ENCODE measurements around the gene ATP5F1E. TPM values are rescaled to one million over a fixed set of nuclear protein-coding genes. Genes with fewer than 3 reads are reported as not detected.
A peak's percentile ranks its signal among the peaks of the same experiment; 100 is the strongest.
"Not testable (repeated sequence)": the region's sequence is repeated elsewhere in the genome, so short reads cannot be mapped to it uniquely, and the experiment has no call there.

The ATP5F1E gene
- total RNA-seq, 8 experiments from 2014 or later: 34.5 to 94.0 (median 69.8) TPM

DNA sequence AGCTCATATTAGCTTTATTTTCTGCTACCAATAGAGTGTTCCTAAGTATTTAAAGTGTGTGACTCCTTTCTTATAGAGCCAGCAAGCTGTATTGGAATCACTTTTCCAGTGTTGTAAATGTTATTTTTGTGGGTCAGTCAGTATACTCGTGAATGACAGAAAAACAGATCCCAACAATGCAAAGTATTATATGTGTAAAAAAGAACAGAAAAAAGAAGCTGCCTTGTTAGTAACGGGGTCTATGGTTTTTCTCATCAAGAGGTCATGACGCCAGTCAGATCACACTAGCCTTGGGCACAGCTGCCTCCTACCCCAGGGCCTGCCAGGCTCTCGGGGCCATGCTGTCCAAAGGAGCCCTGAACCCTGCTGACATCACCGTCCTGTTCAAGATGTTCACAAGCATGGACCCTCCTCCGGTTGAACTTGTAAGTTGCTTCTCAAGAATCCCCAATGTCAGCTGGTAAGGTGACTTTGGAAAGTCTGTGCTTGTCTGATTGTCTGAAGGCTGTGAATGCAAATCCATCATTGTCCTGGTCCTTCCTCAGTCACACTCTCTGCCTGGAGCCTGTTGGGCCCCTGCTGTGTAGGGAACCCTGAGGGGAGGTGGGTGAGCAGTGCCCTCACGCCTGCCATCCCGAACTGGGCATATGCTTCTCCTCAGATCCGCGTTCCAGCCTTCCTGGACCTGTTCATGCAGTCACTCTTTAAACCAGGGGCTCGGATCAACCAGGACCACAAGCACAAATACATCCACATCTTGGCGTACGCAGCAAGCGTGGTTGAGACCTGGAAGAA, 41.3 kb downstream of the ATP5F1E start:
- in situ Hi-C loops (cut with MboI; ENCODE audit: low pct_unique_long_range_greater_than_20kb in 2 of 9, low sequenced_read_pairs in 9 of 9, unreplicated experiment in 9 of 9): no loop called here
- Histone ChIP-seq H3K4me1 (replicated peaks in 1 of 2) (peaks cover 0 to 21% of the 10 kb centered on the region in 2 donors), H3K27ac (no peak overlapping the region), H3K4me3 (no peak overlapping the region)
- 90 to 100% (median 93%) methylated on average over 4 to 8 of the region's 14 CpGs; no CpG with 5 or more reads in 1 of the 10 experiments for WGBS, 10 experiments
- ATAC-seq (replicated peaks in 6 of 8): no peak

DNA sequence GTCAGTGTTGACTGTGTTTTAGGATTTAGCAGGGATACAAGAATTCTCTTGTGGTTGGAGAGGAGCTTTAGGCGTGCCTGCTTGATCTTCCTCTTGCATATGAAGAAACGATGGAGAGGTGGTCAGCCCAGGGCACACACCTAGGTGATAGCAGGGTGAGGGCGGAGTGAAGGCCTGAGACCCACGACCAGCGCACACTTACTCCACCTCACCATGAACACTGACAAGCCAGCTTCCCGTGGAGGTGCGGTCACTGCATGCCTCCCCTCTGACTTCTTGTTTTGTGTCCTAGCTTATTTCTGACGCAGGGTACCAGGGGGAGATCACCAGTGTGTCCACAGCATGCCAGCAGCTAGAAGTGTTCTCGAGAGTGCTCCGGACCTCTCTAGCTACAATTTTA, 42.9 kb downstream of the ATP5F1E start:
- no peak for ATAC-seq (replicated peaks in 6 of 8)
- in situ Hi-C loops (cut with MboI; ENCODE audit: low pct_unique_long_range_greater_than_20kb in 2 of 9, low sequenced_read_pairs in 9 of 9, unreplicated experiment in 9 of 9): no loop called here
- H3K4me1 ChIP-seq (replicated peaks in 1 of 2): peaks cover 1 to 6% of the 10 kb centered on the region in 2 donors
- no peak overlapping the region for H3K4me3 ChIP-seq
- no peak overlapping the region for H3K27ac ChIP-seq
- 83 to 100% (median 94%) methylated on average over 2 to 8 of the region's 10 CpGs; no CpG with 5 or more reads in 2 of the 10 experiments for WGBS, 10 experiments

DNA sequence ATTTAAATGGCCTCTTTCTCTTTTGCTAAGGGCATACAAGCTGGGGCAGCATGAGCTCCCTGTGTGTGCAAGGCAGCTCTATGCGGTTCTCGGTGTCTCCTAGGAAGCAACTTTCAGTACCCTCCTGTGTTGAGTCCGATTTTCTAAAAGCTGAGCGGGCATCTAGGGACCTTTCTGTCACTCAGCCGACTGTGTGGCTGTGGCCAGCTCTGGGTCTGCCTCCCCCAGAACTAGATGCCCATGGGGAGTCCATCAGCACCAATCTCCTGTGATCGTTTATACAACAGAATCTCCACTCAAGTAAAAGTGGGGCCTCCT, 43.6 kb downstream of the ATP5F1E start:
- no peak overlapping the region for H3K27ac ChIP-seq
- H3K4me1 ChIP-seq (replicated peaks in 1 of 2): peaks cover 6 to 11% of the 10 kb centered on the region in 2 donors
- in situ Hi-C loops (cut with MboI; ENCODE audit: low pct_unique_long_range_greater_than_20kb in 2 of 9, low sequenced_read_pairs in 9 of 9, unreplicated experiment in 9 of 9): no loop called here
- WGBS, 10 experiments: 83 to 100% (median 97%) methylated on average over 2 to 5 of the region's 6 CpGs; no CpG with 5 or more reads in 3 of the 10 experiments
- no peak for ATAC-seq (replicated peaks in 6 of 8)
- no peak overlapping the region for H3K4me3 ChIP-seq

DNA sequence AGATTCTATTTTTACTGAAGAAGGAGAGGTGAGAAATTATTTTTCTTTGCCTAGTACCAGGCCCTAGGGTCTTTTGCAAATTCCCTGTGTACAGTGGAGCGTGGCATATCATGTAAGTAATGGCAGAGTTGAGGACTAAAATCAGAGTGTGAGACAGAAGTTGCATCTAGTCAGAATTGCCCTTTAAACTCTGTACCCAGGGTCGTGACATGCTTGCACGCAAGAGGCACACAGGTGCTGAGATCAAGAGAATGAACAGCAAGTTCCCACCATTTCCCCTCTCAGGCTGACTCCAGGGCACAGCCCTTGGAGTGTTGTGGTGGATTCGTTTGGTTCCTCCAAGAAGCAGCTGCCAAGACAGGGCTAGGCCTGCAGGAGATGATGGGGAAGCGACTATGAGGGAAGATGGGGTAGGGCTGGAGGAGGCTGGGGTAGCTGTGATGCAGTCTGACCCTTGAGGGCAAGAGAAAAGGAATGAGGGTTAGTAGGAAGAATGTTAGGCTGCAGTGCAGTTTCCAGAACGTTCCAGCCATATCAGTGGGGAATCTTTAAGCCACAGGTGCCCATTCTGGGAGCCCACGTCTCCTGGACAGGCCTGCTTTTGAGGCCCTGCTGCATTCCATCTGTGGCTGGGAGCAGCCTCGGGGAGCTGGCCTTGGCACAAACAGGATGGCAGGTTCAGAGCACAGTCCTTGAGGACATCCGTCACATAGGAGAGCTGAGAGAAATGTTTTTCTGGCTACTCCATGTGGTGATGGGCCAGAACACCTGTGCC, 44.2 kb downstream of the ATP5F1E start:
- no peak overlapping the region for H3K27ac ChIP-seq
- peaks cover 6 to 13% of the 10 kb centered on the region in 2 donors for H3K4me1 ChIP-seq (replicated peaks in 1 of 2)
- in situ Hi-C loops (cut with MboI; ENCODE audit: low pct_unique_long_range_greater_than_20kb in 2 of 9, low sequenced_read_pairs in 9 of 9, unreplicated experiment in 9 of 9): no loop called here
- ATAC-seq (replicated peaks in 6 of 8): no peak
- 50 to 100% (median 97%) methylated on average over 2 to 7 of the region's 9 CpGs; no CpG with 5 or more reads in 3 of the 10 experiments for WGBS, 10 experiments
- H3K4me3 ChIP-seq: no peak overlapping the region

DNA sequence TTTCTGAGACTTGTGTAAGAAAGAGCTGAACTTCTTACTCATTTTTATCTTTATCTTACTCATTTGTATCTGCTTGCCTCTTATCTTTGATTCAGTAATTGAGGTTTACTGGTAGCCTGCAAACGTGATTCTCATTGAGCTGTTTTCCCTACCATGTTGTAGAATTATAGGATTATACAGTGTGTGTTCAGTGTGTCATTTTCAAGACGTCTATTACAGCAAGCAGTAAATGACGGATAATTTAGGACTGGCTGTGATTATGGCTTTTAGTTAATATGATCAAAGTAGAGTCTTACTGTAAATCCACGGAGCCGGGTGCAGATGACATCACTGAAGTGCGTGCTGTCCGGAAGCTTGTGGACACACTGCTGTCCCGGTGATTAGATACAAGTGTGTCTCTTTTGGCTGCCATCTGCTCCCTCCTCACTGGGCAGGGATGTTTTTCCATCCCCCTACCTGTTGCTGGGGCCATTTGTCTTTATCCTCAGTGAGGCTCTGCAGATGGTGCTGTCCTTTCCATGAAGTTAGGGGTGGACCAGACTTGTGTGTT, 45.1 kb downstream of the ATP5F1E start:
- no peak overlapping the region for H3K4me3 ChIP-seq
- H3K27ac ChIP-seq: no peak overlapping the region
- peak in 3 of 8 experiments; percentile 23 to 89 (median 44) for ATAC-seq (replicated peaks in 6 of 8)
- WGBS, 10 experiments: 37 to 100% (median 88%) methylated on average over 1 to 5 of the region's 8 CpGs; no CpG with 5 or more reads in 2 of the 10 experiments
- H3K4me1 ChIP-seq (replicated peaks in 1 of 2): peaks cover 14 to 21% of the 10 kb centered on the region in 2 donors
- in situ Hi-C loops (cut with MboI; ENCODE audit: low pct_unique_long_range_greater_than_20kb in 2 of 9, low sequenced_read_pairs in 9 of 9, unreplicated experiment in 9 of 9): no loop called here

DNA sequence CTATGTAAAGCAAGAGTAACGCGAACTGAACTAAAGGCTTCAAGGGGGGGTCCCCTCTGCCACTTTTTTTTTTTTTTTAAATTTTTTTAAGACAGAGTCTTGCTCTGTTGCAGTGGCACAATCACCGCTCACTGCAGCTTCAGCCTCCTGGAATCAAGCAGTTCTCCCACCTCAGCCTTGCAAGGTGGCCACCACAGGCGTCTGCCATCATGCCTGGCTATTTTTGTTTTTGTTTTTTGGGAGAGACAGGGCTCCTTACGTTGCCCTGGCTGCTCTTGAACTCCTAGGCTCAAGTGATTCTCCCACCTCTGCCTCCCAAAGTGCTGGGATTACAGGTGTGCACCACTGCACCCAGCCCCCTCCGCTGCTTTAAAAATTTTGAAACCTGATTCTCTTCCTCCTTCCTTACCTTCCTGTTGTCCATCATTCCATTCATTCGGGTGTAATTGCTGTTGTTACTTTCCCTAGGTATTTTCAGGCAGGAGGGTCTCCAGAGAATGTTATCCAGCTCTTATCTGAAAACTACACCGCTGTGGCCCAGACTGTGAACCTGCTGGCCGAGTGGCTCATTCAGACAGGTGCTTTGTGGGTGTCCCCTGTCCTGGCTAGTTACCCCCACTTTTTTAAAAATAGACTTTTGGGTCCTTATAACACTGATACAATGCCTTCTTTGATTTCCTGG, 45.7 kb downstream of the ATP5F1E start:
- in situ Hi-C loops (cut with MboI; ENCODE audit: low pct_unique_long_range_greater_than_20kb in 2 of 9, low sequenced_read_pairs in 9 of 9, unreplicated experiment in 9 of 9): no loop called here
- no peak for ATAC-seq (replicated peaks in 6 of 8)
- Histone ChIP-seq H3K4me3 (no peak overlapping the region), H3K4me1 (replicated peaks in 1 of 2) (peaks cover 15 to 21% of the 10 kb centered on the region in 2 donors), H3K27ac (no peak overlapping the region)
- WGBS, 10 experiments: 60 to 100% (median 97%) methylated on average over 1 to 6 of the region's 9 CpGs

DNA sequence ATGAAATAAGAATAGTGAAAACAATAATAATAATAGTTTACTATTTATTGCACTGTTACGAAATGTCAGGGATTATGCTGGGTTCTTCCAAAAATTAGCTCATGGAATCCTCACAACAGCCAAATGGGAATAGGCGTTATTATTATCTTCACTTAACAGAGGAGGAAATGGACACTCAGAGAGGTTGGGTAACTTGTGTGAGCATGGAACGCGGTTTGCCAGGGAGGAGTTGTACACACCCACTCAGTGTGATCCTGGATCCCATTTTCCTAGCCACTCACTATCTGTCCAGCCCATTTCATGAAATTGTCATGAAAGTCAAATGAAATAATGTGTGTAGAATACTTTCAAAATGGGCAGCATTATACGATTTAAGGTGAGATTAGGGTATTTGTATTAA, 46.5 kb downstream of the ATP5F1E start:
- Histone ChIP-seq H3K27ac (no peak overlapping the region), H3K4me3 (no peak overlapping the region), H3K4me1 (replicated peaks in 1 of 2) (peaks cover 15 to 17% of the 10 kb centered on the region in 2 donors)
- no peak for ATAC-seq (replicated peaks in 6 of 8)
- in situ Hi-C loops (cut with MboI; ENCODE audit: low pct_unique_long_range_greater_than_20kb in 2 of 9, low sequenced_read_pairs in 9 of 9, unreplicated experiment in 9 of 9): no loop called here
- 13 to 100% (median 80%) methylated on average over 3 to 5 of the region's 5 CpGs; no CpG with 5 or more reads in 2 of the 10 experiments for WGBS, 10 experiments

DNA sequence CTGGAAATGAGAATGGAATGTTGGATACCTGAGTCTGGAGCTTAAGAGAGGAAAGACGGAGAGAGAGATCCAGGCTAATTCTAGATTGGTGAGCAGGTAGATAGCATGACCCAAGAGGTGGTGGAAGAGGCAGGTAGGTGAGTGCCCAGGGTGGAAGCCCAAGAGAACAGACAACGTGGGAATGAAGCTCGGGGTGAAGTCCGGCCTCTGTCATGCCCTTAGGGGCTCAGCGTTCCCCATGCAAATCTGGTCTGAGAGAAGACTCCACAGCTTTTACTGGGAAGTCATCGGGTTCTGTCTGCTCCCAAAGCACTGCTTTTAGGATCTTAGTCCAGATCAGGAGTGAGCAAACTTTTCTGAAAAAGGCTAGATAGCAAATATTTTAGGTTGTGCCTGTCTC, 47.4 kb downstream of the ATP5F1E start:
- no peak for ATAC-seq (replicated peaks in 6 of 8)
- peaks cover 15 to 17% of the 10 kb centered on the region in 2 donors for H3K4me1 ChIP-seq (replicated peaks in 1 of 2)
- 67 to 100% (median 81%) methylated on average over 1 to 5 of the region's 6 CpGs; no CpG with 5 or more reads in 3 of the 10 experiments for WGBS, 10 experiments
- in situ Hi-C loops (cut with MboI; ENCODE audit: low pct_unique_long_range_greater_than_20kb in 2 of 9, low sequenced_read_pairs in 9 of 9, unreplicated experiment in 9 of 9): no loop called here
- no peak overlapping the region for H3K4me3 ChIP-seq
- H3K27ac ChIP-seq: no peak overlapping the region

DNA sequence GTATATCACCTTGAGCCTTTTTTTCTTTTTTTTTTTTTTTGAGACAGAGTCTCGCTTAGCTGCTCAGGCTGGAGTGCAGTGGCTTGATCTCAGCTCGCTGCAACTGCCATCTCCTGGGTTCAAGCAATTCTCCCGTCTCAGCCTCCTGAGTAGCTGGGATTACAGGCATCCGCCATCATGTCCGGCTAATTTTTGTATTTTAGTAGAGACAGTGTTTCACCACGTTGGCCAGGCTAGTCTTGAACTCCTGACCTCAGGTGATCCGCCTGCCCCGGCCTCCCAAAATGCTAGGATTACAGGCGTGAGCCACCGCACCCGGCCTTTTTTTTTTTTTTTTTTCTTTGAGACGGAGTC, 49.0 kb downstream of the ATP5F1E start:
- ATAC-seq (replicated peaks in 6 of 8); H3K4me3 ChIP-seq; H3K27ac ChIP-seq; in situ Hi-C loops (cut with MboI; ENCODE audit: low pct_unique_long_range_greater_than_20kb in 2 of 9, low sequenced_read_pairs in 9 of 9, unreplicated experiment in 9 of 9): not testable (repeated sequence)
- WGBS, 10 experiments: 67 to 100% (median 97%) methylated on average over 1 to 9 of the region's 12 CpGs; no CpG with 5 or more reads in 2 of the 10 experiments
- H3K4me1 ChIP-seq (replicated peaks in 1 of 2): peaks cover 15 to 17% of the 10 kb centered on the region in 2 donors

DNA sequence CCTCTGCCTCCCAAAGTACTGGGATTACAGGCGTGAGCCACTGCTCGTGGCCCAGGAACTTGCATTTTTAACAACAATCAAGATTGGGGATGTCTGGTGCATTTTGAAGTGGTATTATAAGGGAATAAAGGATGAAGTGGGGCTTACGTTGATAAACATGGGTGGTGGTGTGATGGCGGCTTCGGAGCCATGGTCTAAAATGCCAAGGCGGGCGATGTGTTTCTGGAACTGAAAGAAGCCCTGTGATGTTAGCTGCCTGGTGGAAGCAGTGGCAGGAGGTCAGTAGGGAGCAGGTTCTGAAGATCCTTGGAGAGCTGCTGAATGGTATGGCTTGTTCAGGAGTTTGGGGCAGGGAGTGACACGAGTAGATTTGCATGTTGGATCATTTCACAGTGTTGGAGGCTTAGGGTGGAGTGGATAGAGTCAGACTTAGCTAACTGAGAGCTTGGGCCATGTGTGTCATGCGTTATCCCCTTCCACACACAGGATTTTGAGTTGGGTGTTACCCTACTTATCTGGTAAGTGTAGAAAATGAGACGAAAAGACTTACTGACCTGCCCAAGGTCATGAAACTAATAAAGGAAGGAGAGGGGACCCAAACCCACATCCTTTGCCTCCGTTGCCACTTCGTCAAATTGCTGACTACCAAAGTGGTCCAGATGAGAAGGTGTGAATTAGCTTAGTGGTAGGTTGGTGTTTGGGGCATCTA, 49.6 kb downstream of the ATP5F1E start:
- peaks cover 15 to 17% of the 10 kb centered on the region in 2 donors for H3K4me1 ChIP-seq (replicated peaks in 1 of 2)
- WGBS, 10 experiments: 17 to 100% (median 91%) methylated on average over 1 to 10 of the region's 12 CpGs; no CpG with 5 or more reads in 2 of the 10 experiments
- H3K27ac ChIP-seq: no peak overlapping the region
- peak overlapping the region in 4 of 5 donors; percentile 86 to 100 (median 94) for H3K4me3 ChIP-seq
- in situ Hi-C loops (cut with MboI; ENCODE audit: low pct_unique_long_range_greater_than_20kb in 2 of 9, low sequenced_read_pairs in 9 of 9, unreplicated experiment in 9 of 9): no loop called here
- ATAC-seq (replicated peaks in 6 of 8): peak in 2 of 8 experiments; percentile 47 to 67

DNA sequence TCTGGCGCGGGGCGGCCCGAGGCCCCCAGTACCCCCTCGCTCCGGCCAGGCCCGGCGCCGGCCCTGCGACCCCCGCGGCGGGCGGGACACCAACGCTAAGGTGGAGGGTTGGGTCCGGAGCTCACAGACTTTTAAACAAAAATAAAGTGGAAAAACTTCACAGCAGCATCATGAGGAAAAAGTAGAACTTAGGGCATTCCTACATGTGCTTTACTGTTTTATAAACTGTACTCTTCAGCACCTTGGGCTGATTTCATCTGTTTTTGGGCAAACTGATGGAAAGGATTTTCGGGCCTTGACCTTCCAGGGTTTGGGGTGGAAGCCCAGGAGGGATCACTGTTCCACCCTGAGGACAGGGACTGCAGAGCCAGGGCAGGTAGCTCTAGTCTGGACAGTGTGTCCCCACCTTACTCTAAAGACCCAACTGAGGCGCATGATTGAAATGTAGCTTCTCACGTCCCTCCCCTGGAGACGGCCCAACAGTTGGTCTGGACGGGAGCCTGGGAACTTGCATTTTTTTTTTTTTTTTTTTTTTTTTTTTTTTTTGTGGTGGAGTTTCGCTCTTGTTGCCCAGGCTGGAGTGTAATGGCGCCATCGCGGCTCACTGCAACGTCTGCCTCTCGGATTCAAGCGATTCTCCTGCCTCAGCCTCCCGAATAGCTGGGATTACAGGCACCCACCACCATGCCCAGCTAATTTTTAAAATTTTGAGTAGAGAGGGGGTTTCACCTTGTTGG, 50.3 kb downstream of the ATP5F1E start:
- in situ Hi-C loops (cut with MboI; ENCODE audit: low pct_unique_long_range_greater_than_20kb in 2 of 9, low sequenced_read_pairs in 9 of 9, unreplicated experiment in 9 of 9): no loop called here
- WGBS, 10 experiments: 0 to 35% (median 27%) methylated on average over 3 to 11 of the region's 29 CpGs; no CpG with 5 or more reads in 5 of the 10 experiments
- H3K4me3 ChIP-seq: peak overlapping the region; percentile 86 to 100 (median 94)
- ATAC-seq (replicated peaks in 6 of 8): peak in 3 of 8 experiments; percentile 3 to 54 (median 9)
- H3K27ac ChIP-seq: peak overlapping the region; percentile 91 to 99
- H3K4me1 ChIP-seq (replicated peaks in 1 of 2): peaks cover 15 to 17% of the 10 kb centered on the region in 2 donors

Data from motor neuron (in vitro differentiated cells).